SK-N-SH (cell line): ENCODE data around the gene DDX24. TPM values are rescaled to one million over a fixed set of nuclear protein-coding genes. Genes with fewer than 3 reads are reported as not detected.

Experiments
- CTCF ChIA-PET: fragments of 300-600, 350-600 bp; formaldehyde crosslinking; extraction: SDS; loops from one replicate; lab custom pipeline; 2021; lab: Yijun Ruan, JAX
- POLR2A ChIA-PET: fragments of 350-600 bp; sonication (Branson Sonifier 250); formaldehyde crosslinking; extraction: SDS; loops from one replicate; lab custom pipeline; 2020; ENCODE audit warnings: antibody characterized with exemption, inconsistent platforms; lab: Yijun Ruan, JAX
- DNase-seq: peaks from one replicate; pipeline ENCODE4 v3.0.0; 2012
- H2AFZ ChIP-seq: fragments of 200-600 bp; sonication (generic); 2 replicates; pipeline ENCODE4 v1.8.1; 2016; ENCODE audit warnings: antibody characterized with exemption, mild to moderate bottlenecking, low read depth
- H3F3A ChIP-seq: fragments of 200-600 bp; sonication (generic); replicated peaks from 2 replicates; pipeline ENCODE3; 2016; ENCODE audit warnings: antibody characterized with exemption, mild to moderate bottlenecking; ENCODE audit not compliant: insufficient read depth
- H3K27ac ChIP-seq, 2 experiments: fragments of 200-500 bp in 1 of 2; fragments of 200-600 bp in 1 of 2; sonication (Bioruptor generic) in 1 of 2; sonication (generic), shearing (Covaris generic) in 1 of 2; 2 replicates each; pipeline versions ENCODE4 v1.5.1 to v1.6.1; 2014 to 2016; ENCODE audit warnings: low read depth in 2 of 2, inconsistent platforms in 1 of 2, low read length in 1 of 2, mild to moderate bottlenecking in 1 of 2, mixed read lengths in 1 of 2
- H3K27me3 ChIP-seq: fragments of 200-600 bp; sonication (generic), shearing (Covaris generic); 2 replicates; pipeline ENCODE4 v1.6.1; 2016; ENCODE audit warnings: mixed run types; ENCODE audit not compliant: insufficient read depth
- H3K36me3 ChIP-seq, 2 experiments: fragments of 200-500 bp in 1 of 2; fragments of 200-600 bp in 1 of 2; sonication (Bioruptor generic) in 1 of 2; sonication (generic) in 1 of 2; replicated peaks in 1 of 2; 2 replicates each; pipeline versions ENCODE3 to v1.5.1; 2014 to 2016; ENCODE audit warnings: low read length in 1 of 2, mild to moderate bottlenecking in 1 of 2; ENCODE audit not compliant: insufficient read depth in 2 of 2, control insufficient read depth in 1 of 2
- H3K4me1 ChIP-seq, 2 experiments: fragments of 200-500 bp in 1 of 2; fragments of 200-600 bp in 1 of 2; sonication (Bioruptor generic) in 1 of 2; sonication (generic), shearing (Covaris generic) in 1 of 2; 2 replicates each; pipeline versions ENCODE4 v1.5.1 to v1.6.1; 2014 to 2016; ENCODE audit warnings: low read depth in 1 of 2, low read length in 1 of 2, mixed run types in 1 of 2; ENCODE audit not compliant: insufficient read depth in 2 of 2, control insufficient read depth in 1 of 2
- H3K4me2 ChIP-seq: fragments of 200-600 bp; sonication (generic), shearing (Covaris generic); 2 replicates; pipeline ENCODE4 v1.6.1; 2017; ENCODE audit warnings: mixed run types
- H3K4me3 ChIP-seq, 2 experiments: fragments of 200-500 bp in 1 of 2; fragments of 200-600 bp in 1 of 2; sonication (Bioruptor generic) in 1 of 2; sonication (generic), shearing (Covaris generic) in 1 of 2; 2 replicates each; pipeline versions ENCODE4 v1.5.1 to v1.8.1; 2014 to 2016; ENCODE audit warnings: low read depth in 2 of 2, inconsistent platforms in 1 of 2, low read length in 1 of 2, mild to moderate bottlenecking in 1 of 2, mixed read lengths in 1 of 2, moderate library complexity in 1 of 2
- H3K79me2 ChIP-seq: fragments of 200-600 bp; sonication (generic); 2 replicates; pipeline ENCODE4 v1.8.1; 2017; ENCODE audit warnings: mild to moderate bottlenecking; ENCODE audit not compliant: insufficient read depth
- H3K9ac ChIP-seq: fragments of 200-600 bp; sonication (generic); 2 replicates; pipeline ENCODE4 v1.6.1; 2017; ENCODE audit warnings: mixed run types
- H3K9me2 ChIP-seq: fragments of 200-600 bp; sonication (generic); 2 replicates; pipeline ENCODE4 v1.6.1; 2017; ENCODE audit warnings: mixed run types
- H3K9me3 ChIP-seq: fragments of 200-600 bp; sonication (generic); 2 replicates; pipeline ENCODE4 v1.6.1; 2017; ENCODE audit warnings: mixed run types, mild to moderate bottlenecking, moderate library complexity
- H4K20me1 ChIP-seq: fragments of 200-600 bp; sonication (generic); 2 replicates; pipeline ENCODE4 v1.6.1; 2017; ENCODE audit warnings: mild to moderate bottlenecking, mixed run types; ENCODE audit not compliant: insufficient read depth
- CHD2 ChIP-seq: fragments of 150-350 bp; IDR thresholded peaks from 2 replicates; pipeline ENCODE4 v1.6.1; 2018; ENCODE audit warnings: low read length; ENCODE audit not compliant: partially characterized antibody
- ELF1 ChIP-seq: IDR thresholded peaks from 2 replicates; pipeline ENCODE4 v1.4.0; 2012
- FOSL2 ChIP-seq: IDR thresholded peaks from 2 replicates; pipeline ENCODE4 v1.4.0; 2012; ENCODE audit warnings: low read depth, mild to moderate bottlenecking, moderate library complexity, borderline replicate concordance
- FOXJ3 ChIP-seq: sonication (generic); formaldehyde crosslinking; IDR thresholded peaks from 2 replicates; pipeline ENCODE4 v1.5.1; 2020; ENCODE audit warnings: mild to moderate bottlenecking, missing genetic modification reagents
- FOXM1 ChIP-seq: IDR thresholded peaks from 2 replicates; pipeline ENCODE4 v1.4.0; 2012; ENCODE audit warnings: low read depth, mild to moderate bottlenecking
- GATA2 ChIP-seq: sonication (generic); formaldehyde crosslinking; IDR thresholded peaks from 2 replicates; pipeline ENCODE4 v1.5.0; 2020; ENCODE audit warnings: mild to moderate bottlenecking, missing genetic modification reagents
- MAX ChIP-seq: IDR thresholded peaks from 2 replicates; pipeline ENCODE4 v1.4.0; 2012; ENCODE audit warnings: low read depth
- MEF2A ChIP-seq: IDR thresholded peaks from 2 replicates; pipeline ENCODE4 v1.4.0; 2012; ENCODE audit warnings: low read depth, borderline replicate concordance
- MXI1 ChIP-seq: IDR thresholded peaks from 2 replicates; pipeline ENCODE4 v1.6.1; 2012; ENCODE audit warnings: mild to moderate bottlenecking, low read depth, low read length, improper control_type of control experiment
- NRF1 ChIP-seq: IDR thresholded peaks from 2 replicates; pipeline ENCODE4 v1.6.1; 2012; ENCODE audit warnings: low read depth, mild to moderate bottlenecking, low read length
- PBX3 ChIP-seq: IDR thresholded peaks from 2 replicates; pipeline ENCODE4; 2012
- POLR2AphosphoS5 ChIP-seq: IDR thresholded peaks from 2 replicates; pipeline ENCODE4 v1.6.1; 2012; ENCODE audit warnings: low read depth, low read length
- RAD21 ChIP-seq: IDR thresholded peaks from 2 replicates; pipeline ENCODE4 v1.6.1; 2012; ENCODE audit warnings: mild to moderate bottlenecking, low read length
- REST ChIP-seq: IDR thresholded peaks from 2 replicates; pipeline ENCODE4 v1.6.1; 2012; ENCODE audit warnings: mild to moderate bottlenecking, low read depth, low read length, moderate library complexity
- RXRA ChIP-seq: IDR thresholded peaks from 2 replicates; pipeline ENCODE4 v1.4.0; 2012; ENCODE audit warnings: low read depth, mild to moderate bottlenecking, borderline replicate concordance
- SMC3 ChIP-seq: IDR thresholded peaks from 2 replicates; pipeline ENCODE4 v1.6.1; 2012; ENCODE audit warnings: low read depth, low read length, improper control_type of control experiment
- TCF12 ChIP-seq: IDR thresholded peaks from 2 replicates; pipeline ENCODE4 v1.4.0; 2012
- USF2 ChIP-seq: fragments of 150-350 bp; IDR thresholded peaks from 2 replicates; pipeline ENCODE4 v1.6.1; 2017; ENCODE audit warnings: antibody characterized with exemption, low read length, low read depth, borderline replicate concordance
- WGBS: methylation state at CpG from one replicate; pipeline ENCODE4 v1.1.6; 2017; ENCODE audit warnings: low lambda C conversion rate; 5-methylcytosine and 5-hydroxymethylcytosine counted together
- polyA plus RNA-seq, 3 experiments: library from polyadenylated mRNA; depleted of rRNA; stranded (reverse); fragments of >200 nt; gene quantifications; 2 replicates each; pipeline ENCODE4 v1.2.3, GENCODE V29; 2012

Gene DDX24
- polyA plus RNA-seq, 1 of the 3 experiments (the other 2 are of a cell fraction): 108 TPM

- H3K9me3 ChIP-seq: no peaks in the 10 kb centered on the region
- no peaks in the 10 kb centered on the region for H3K9me2 ChIP-seq
- WGBS: 85% methylated on average over 5 of the region's 6 CpGs
- no peak overlapping the region for H2AFZ ChIP-seq
- no peak overlapping the region for H3K4me3 ChIP-seq
- H3K4me2 ChIP-seq: no peak overlapping the region
- no peaks in the 10 kb centered on the region for H3K79me2 ChIP-seq
- peaks cover 0 to 35% of the 10 kb centered on the region in 2 experiments; a peak in 1 of 4 replicates for H3K4me1 ChIP-seq
- H3K27ac ChIP-seq: no peak overlapping the region
- TF ChIP-seq GATA2 (CRISPR knock-in tag) (no peak), PBX3 (no peak), MEF2A (no peak), REST (no peak), RXRA (no peak), MAX (no peak), NRF1 (no peak), FOXJ3 (no peak), TCF12 (no peak), SMC3 (no peak), FOXM1 (no peak), POLR2AphosphoS5 (no peak), CHD2 (no peak), USF2 (no peak), FOSL2 (no peak), RAD21 (no peak), ELF1 (no peak), MXI1 (no peak)
- ChIA-PET POLR2A (no interaction called here), CTCF (interaction anchor here (2.7 to 3.3 kb wide), 3 partner anchors 20 to 62 kb away, joined by 11 to 14 read pairs (median 12); no protein-coding TSS in a partner anchor)
- H3K36me3 ChIP-seq: peaks cover 0 to 2% of the 10 kb centered on the region in 2 experiments
- H3K9ac ChIP-seq: no peak overlapping the region
- no peak for DNase-seq
- H3F3A ChIP-seq: no peaks in the 10 kb centered on the region
- no peaks in the 10 kb centered on the region for H4K20me1 ChIP-seq
- no peaks in the 10 kb centered on the region for H3K27me3 ChIP-seq
These were observed 31.6 kb upstream of the DDX24 start for GRCh38 chr14:94112513-94113063.
